ENCODE data around the gene MRPS27.

The MRPS27 gene

GRCh38 chr5:72290356-72291133 is 29.5 kb downstream of the MRPS27 start:
- no peak for TF ChIP-seq CTCF (IDR thresholded peaks at IDR 0.05; ENCODE audit: control extremely low read depth, extremely low read depth, low read depth, missing control alignments)
- ChIA-PET POLR2A (no interaction called here), CTCF (interaction anchor here (1.0 to 11.5 kb wide), 3 partner anchors 9 to 22 kb away, joined by 3 to 98 read pairs (median 15); no protein-coding TSS in a partner anchor)
- DNase-seq (ENCODE audit: extremely low spot score): no peak

DNA sequence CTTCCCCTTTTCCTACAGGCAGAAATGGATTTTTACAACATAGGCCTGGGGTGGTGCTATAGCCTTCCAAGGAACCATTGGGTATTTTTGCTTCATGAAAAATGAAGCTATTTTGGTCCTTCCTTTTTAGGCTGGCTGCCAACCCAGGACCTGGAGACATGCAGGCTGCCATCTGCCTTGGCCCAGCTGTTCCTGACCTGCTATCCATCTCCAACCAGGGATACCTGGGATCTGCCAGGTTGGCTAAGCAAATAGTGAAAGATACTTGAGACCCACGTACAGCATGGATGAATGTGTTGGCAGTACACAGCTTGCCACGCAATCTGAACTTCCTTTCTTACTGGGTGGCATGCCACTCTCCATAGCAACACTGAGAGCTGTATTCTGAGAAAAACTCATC is 31.1 kb downstream of the MRPS27 start:
- no peak for TF ChIP-seq CTCF (IDR thresholded peaks at IDR 0.05; ENCODE audit: control extremely low read depth, extremely low read depth, low read depth, missing control alignments)
- POLR2A ChIA-PET: interaction anchor here (1.1 kb wide), 1 partner anchor 19 kb away, joined by 6 read pairs; no protein-coding TSS in a partner anchor
- CTCF ChIA-PET: interaction anchor here (1.4 to 11.5 kb wide), 5 partner anchors 10 to 21 kb away, joined by 3 to 98 read pairs (median 7); no protein-coding TSS in a partner anchor
- DNase-seq (ENCODE audit: extremely low spot score): no peak

GRCh38 chr5:72286798-72287197 is 33.2 kb downstream of the MRPS27 start:
- CTCF ChIA-PET: interaction anchor here (1.2 to 11.5 kb wide), 4 partner anchors 18 to 27 kb away, joined by 3 to 98 read pairs (median 10); no protein-coding TSS in a partner anchor

DNA sequence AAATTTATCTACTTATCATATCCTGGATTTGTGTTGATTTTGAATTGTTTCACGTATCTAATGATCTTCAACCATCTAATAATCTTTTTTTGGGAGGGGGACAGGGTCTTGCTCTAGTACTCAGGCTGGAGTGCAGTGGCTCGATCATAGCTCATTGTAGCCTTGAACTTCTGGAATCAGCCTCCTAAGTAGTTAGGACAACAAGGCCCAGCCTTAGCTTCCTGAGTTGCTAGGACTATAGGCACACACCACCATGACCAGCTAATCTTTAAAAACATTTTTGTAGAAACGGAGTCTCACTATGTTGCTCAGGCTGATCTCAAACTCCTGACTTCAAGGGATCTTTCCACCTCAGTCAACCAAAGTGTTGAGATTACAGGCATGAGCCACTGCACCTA is 34.6 kb downstream of the MRPS27 start:
- CTCF ChIA-PET: interaction anchor here (1.4 to 11.5 kb wide), 3 partner anchors 17 to 40 kb away, joined by 3 to 98 read pairs (median 17); no protein-coding TSS in a partner anchor
- no peak for TF ChIP-seq CTCF (IDR thresholded peaks at IDR 0.05; ENCODE audit: control extremely low read depth, extremely low read depth, low read depth, missing control alignments)
- DNase-seq (ENCODE audit: extremely low spot score): no peak
- POLR2A ChIA-PET: no interaction called here

More at GRCh38 chr5:72286798-72287197, 33.2 kb downstream of the MRPS27 start:
- POLR2A ChIA-PET: no interaction called here
- no peak for DNase-seq (ENCODE audit: extremely low spot score)
- TF ChIP-seq CTCF (IDR thresholded peaks at IDR 0.05; ENCODE audit: control extremely low read depth, extremely low read depth, low read depth, missing control alignments): no peak

DNA sequence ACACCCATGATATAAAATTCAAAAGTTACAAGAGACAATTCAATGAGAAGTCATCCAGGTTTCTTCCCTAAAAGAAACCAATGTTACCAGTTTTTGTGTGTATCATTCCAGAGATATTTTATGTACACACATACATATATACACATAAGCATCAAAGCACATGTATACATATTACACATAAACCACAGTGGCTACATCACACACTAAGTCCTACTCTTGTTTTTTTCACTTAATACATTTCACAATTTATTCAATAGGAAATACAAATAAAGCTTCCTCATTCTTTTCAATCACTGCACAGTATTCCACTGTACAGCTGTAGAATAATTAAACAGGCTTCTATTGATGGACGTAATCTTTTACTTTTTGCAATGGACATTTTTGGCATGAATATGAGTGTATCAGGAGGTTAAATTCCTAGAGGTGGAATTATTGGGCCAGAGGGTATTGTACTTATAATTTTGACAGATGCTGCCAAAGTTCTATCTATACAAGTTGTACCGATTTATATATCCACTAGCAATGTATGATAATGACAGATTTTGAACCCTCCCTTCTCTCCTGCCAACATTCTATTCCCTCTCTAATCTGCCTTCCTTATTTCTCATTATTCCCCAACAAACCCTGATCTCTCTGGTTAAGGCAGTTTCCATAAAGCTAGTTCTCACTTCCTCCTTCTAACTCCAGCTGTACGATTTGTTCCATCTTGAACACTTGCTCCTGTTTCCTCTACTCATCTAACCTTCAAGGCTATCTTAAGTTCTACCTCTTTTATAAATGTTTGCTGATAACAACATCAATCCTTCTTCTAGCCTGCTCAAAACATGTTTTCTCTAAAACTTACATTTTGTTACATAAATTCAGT is 35.2 kb downstream of the MRPS27 start:
- no peak for DNase-seq (ENCODE audit: extremely low spot score)
- no peak for TF ChIP-seq CTCF (IDR thresholded peaks at IDR 0.05; ENCODE audit: control extremely low read depth, extremely low read depth, low read depth, missing control alignments)
- POLR2A ChIA-PET: no interaction called here
- CTCF ChIA-PET: interaction anchor here (1.4 to 11.5 kb wide), 5 partner anchors 8 to 50 kb away, joined by 3 to 98 read pairs (median 14); no protein-coding TSS in a partner anchor

GRCh38 chr5:72283358-72283757 is 36.7 kb downstream of the MRPS27 start:
- POLR2A ChIA-PET: no interaction called here
- no peak for DNase-seq (ENCODE audit: extremely low spot score)
- CTCF ChIA-PET: interaction anchor here (0.8 to 11.5 kb wide), 4 partner anchors 9 to 67 kb away, joined by 3 to 98 read pairs (median 9); no protein-coding TSS in a partner anchor
- TF ChIP-seq CTCF (IDR thresholded peaks at IDR 0.05; ENCODE audit: control extremely low read depth, extremely low read depth, low read depth, missing control alignments): no peak

Data from GM10248 (cell line).